HCEC 1CT (cell line): Measurements from ENCODE around the gene EIF3D.
"Not testable (repeated sequence)": the region's sequence is repeated elsewhere in the genome, so short reads cannot be mapped to it uniquely, and the experiment has no call there.

Experiments used
- DNase-seq: peaks from one replicate; pipeline ENCODE4 v3.0.0-alpha.2; 2017

The EIF3D gene

DNA sequence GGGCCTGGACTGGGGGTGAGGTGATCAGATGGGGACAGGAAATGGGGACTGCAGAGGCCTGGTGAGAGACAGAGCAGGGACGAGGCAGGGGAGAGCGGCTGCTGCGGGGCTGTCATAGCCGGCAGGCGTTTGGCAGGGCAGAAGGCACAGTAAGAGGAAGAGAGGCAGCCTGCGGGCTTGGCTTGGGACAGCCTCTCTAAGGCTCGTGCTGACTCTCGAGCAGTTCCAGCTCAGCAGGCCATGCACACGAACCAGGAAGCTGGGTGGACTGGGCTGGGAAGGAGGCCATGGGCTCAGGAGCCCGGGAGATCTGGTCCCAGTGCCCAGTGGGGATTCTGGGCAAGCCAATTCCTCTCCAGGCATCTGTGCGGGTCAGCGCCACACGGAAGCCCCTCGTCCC is 19.6 kb upstream of the EIF3D start:
- no peak for DNase-seq

DNA sequence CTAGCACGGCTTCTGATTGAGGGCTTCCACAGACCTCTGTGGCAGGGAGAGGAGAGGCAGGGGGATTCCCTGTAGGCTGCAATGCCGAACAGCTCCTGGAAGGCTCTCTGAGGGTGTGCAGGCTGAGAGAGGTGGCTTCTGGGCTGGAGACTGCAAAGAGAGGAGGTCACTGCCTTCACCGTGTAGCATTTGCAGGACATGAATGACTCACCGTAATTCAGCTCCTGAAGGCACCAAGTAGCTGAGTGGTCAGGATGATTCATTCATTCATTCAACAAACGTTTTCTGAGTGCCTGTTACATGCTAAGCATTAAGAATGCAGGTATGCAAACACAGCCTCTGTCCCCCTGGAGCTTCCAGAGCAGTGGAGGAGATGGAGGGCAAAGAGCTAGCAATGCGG is 18.0 kb upstream of the EIF3D start:
- peak; percentile 80 for DNase-seq

DNA sequence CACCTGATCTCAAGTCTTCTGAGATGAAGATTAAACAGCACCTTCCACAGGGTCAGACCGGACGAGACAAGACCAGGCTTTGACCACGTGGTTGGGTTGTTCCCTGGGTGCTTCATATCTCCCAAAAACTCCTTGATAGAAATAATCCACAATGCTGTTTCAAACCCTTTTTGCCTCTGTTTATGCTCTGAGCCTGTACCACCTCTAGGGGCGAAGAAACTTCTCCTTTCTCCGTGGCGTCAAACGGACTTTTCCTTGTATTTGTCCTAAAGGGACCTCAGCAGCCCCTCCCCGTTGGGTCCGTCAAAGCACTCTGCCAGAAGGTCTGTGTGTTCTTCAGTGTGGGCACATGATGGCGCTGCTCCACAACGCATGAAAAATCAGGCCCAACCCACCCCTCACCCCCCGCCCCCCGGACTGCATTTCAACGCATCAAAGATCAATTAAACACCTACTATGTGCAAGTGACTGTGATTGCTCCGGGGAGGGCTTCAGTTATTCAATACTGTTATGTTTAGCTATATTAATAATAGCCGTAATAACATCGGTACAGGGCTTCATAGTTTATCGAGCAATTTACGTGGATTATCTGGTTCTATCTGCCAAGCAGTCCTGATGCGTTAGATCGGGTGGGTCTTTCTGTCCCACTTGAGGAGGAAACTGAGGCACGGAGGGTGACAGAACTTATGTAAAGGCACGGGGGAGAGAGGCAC is 17.3 kb upstream of the EIF3D start:
- DNase-seq: peak; percentile 48

DNA sequence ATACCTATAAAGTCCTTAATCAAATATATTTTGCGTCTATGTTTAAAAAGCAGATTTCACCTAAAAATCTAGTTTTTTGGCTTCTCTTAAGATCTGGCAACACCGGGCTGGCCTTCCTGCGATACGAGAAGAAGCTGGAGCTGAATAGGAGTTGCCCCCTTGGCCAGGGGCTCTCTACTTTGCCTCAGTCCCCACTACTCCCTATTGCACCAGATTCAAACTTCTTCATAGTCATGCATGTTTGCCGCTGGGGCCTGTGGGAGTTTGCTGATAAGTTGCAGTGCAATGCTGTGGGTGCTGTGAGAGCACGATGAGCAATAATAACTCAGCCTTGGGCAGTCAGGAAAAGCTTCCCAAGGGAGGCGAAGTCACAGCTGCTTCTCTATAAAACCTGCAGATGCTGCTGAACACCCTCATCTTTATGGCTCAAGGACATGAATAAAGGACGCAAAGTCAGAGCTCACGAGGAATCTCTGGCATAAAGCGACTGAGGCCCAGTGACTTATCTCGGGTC is 15.2 kb upstream of the EIF3D start:
- peak; percentile 78 for DNase-seq

DNA sequence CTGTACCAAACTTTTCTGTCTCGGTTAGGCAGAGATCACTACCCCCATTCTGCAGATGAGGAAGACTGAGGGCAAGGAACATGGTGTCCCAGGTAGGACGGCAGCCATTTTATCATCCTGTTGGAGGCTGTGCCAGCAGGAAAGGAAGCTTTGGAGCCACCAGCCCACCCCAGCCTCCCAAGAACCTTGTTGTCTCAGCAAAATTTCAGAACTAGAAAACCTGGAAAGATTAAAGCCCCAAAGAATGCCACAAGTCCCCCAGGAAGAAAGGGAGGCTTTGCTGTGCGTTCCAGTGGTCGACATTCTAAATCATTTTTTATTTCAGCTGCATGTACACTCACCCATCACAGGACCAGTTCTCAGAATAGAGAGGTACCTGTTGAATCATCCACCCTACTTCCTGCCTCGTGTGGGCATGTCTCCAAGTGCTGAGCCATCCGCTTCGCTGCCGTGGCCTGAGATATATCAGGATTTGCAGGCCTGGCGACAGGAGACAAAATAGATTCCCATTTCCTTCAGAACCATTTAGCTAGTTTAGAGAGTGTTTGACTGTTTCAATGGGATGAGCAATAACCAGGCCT is 13.0 kb upstream of the EIF3D start:
- peak; percentile 94 for DNase-seq

DNA sequence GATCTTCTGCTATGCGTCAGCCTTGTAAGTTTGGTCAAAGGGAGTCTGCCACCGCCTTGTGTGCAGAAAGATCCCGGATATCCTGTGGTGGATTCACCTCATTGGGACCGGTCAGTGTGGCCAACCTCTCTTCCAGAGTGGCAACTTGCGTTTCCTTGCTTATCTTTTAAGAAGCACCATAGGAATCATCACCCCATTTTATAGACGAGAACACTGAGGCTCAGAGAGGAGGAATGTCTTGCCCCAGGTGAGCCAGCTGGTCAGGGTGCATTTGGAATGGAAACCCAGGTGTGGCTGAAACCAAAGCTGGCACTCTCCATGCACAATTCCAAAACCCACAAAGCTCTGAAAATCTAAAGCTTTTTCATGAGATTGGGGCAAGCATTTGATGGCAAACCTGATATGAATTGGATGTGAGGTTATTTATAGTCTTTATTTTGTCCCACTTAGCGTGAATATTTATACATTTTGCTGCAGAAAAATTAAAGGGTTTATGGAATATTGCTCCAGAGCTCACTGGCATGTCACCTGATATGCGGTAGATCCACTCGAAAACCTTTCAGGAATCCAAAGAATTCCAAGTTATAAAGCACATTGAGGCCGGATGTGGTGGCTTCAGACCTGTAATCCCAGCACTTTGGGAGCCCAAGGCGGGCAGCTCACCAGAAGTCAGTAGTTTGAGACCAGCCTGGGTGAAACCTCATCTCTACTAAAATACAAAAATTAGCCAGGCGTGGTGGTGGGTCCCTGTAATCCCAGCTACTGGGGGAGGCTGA is 12.1 kb upstream of the EIF3D start:
- DNase-seq: peak; percentile 32

DNA sequence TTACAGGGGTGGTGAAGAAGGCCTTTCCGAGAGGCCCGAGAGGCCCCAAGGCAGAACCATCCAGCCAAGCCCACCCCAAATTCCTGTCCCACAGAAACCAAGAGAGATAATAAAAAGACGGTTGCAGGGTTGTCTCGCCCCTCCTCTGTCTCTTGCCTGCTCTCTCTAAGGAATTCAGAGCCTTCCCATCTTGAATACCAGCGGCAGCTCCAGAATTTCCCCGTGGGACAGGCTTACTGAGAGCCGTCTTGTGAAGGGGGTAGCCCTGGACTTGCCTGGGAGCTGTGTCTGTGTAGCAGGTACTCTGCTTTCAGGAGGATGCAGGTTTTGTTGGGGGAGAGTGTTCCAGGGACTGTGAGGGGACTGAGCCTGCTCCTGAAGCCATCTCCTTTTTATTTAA is 9.6 kb upstream of the EIF3D start:
- no peak for DNase-seq

DNA sequence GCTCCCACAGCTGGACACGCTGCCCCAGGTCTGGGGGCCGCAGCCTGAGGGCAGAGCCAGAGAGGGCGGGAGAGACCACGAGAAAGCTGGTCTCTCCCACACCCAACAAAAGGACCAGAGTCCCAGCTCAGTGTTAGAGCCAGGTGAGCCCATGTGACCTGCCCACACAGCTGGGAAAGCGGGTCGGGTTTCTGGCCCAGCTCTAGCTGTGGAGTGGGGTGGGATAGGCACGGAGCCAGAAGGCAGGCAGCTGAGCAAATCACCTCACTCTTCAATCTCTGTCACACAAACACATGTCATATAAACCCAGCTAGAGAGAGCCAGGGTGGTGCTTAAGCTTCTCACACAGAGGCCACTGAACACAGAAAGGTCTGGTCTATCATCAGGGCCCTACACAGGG is 7.8 kb upstream of the EIF3D start:
- DNase-seq: no peak

DNA sequence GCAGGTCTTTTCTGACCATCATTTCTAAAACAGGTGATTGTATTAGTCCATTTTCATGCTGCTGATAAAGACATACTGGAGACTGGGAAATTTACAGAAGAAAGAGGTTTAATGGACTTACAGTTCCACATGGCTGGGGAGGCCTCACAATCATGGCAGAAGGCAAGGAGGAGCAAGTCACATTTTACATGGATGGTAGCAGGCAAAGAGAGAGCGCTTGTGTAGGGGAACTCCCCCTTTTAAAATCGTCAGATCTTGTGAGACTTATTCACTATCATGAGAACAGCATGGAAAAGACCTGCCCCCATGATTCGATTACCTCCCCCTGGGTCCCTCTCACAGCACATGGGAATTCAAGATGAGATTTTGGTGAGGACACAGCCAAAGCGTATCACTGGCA is 4.4 kb upstream of the EIF3D start:
- DNase-seq: not testable (repeated sequence)

DNA sequence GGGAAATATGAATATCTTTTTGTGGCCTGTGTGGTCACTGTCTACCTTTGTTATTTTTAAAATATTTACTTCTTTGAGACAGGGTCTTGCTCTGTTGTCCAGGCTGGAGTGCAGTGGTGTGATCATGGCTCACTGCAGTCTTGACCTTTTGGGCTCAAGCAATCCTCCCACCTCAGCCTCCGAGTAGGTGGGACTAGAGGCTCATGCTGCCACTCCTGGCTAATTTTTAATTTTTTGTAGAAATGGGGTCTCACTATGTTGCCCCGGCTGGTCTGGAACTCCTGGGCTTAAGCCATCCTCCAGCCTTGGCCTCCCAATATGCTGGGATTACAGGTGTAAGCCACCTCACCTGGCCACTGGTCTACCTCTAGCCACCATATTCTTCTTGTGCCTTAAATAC is 3.5 kb upstream of the EIF3D start:
- no peak for DNase-seq

DNA sequence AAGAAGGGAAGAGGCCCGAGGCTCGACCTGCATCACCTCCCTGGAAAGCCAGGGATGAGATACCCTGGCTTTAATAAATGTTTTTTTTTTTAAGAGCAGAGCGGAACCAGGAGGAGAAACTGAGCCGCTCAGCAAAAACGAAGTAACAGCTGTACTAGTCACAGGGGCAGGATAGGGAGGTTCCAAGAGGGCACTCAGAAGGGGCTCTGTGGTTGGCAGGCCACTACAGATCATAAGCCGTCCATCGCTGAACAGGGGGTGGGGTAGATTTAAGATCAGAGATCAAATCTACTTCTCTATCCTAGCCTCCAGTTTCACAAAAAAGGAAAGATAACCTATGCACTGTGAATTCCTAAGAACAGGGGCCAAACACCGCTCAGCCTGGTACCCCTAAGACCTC is 625 bp downstream of the EIF3D start:
- DNase-seq: no peak

DNA sequence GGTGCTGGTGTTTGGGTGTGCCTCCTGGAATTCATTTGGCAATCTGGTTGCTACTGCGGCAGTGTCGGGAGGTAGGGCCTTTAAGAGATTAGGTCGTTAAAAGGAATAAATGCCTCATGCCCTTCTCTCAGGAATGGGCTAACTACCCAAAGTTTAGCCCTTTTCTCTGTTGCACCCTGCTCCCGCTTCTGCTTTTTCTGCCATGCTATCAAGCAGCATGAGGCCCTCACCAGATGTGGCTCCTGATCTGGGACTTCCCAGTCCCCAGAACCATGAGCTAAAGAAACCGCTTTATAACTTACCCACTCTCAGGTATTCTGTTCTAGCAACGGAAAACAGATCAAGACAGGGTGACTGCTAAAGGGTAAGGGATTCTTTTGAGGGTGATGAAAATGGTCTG is 6.3 kb downstream of the EIF3D start:
- no peak for DNase-seq

DNA sequence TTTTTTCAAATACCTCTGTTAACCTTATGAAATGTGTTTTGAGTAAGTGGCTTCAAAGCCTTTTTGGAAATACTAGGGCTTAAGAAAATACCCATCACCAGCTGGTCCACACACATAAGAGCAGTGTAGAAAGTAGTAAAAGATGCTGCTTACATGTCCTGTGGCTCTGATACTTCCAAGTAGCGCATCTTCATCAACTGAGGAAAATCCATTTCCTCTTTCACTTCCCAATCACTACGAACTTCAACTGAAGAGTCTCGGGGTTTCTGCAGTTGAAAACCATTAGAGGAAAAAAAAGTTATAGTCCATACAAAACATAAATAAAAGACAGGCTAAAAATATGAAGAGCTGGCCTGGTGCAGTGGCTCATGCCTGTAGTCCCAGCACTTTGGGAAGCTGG is 8.5 kb downstream of the EIF3D start:
- DNase-seq: no peak

DNA sequence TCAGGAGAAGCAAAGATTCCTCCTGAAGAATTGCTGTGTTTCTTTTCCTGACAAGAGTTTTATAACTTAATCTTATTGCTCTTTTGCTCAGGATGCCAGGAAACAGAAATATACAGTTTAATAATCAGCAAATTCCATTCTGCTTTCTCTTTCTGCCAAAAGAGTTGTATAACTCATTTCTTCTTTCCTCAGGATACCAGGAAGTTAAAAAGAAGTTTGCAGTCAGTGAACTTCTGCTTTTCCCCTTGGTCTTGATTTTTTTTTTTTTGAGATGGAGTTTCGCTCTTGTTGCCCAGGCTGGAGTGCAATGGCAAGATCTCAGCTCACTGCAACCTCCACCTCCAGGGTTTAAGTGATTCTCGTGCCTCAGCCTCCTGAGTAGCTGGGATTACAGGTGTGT is 9.1 kb downstream of the EIF3D start:
- not testable (repeated sequence) for DNase-seq

DNA sequence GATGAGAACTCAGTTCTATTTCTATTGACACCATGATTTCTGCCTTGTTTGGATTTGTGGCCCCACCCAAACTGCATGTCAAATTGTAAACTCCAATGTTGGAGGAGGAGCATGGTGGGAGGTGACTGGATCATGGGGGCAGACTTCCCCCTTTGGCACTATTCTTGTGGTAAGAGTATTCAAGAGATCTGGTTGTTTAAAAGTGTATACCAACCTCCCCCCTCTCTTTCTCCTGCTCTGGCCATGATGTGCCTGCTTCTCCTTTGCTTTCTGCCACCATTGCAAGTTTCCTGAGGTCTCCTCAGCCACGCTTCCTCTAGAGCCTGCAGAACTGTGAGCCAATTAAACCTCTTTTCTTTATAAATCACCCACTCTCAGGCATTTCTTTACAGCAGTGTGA is 14.2 kb downstream of the EIF3D start:
- DNase-seq: no peak

DNA sequence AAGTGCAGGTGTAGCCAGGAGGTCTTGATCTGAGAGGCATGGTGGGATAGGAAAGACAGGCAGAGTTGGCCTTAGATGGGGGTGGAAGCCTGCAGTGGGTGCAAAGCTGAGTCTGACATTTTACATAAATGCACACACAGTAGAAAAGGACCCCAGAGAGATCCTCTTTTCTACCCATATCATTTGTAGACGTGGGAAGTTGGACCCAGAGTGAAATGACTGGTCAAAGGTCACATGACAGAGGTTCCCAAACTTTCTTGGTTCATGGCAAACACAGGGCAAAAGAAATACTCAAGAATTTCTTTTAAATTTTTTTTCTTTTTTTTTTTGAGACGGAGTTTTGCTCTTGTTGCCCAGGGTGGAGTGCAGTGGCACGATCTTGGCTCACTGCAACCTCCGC is 16.0 kb downstream of the EIF3D start:
- no peak for DNase-seq

DNA sequence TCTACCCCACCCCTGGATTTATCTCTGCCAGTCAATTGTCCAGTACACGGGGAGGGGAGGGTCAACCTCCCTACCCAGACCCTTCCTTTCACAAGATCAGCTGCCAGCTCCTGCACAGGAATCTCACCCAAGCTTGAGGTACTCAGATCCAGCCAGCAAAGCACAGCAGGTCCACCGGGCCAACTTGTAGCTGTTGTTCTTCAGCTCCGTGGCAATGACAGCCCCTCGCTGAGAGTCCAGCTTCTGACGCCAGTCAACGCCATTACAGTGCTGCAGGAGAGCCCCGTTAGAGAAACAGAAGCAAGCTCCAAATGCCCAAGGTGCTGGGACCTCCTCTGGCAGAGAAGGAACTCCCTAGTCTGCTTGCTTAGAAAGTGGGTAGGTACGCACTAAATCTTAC is 16.6 kb downstream of the EIF3D start:
- DNase-seq: no peak

DNA sequence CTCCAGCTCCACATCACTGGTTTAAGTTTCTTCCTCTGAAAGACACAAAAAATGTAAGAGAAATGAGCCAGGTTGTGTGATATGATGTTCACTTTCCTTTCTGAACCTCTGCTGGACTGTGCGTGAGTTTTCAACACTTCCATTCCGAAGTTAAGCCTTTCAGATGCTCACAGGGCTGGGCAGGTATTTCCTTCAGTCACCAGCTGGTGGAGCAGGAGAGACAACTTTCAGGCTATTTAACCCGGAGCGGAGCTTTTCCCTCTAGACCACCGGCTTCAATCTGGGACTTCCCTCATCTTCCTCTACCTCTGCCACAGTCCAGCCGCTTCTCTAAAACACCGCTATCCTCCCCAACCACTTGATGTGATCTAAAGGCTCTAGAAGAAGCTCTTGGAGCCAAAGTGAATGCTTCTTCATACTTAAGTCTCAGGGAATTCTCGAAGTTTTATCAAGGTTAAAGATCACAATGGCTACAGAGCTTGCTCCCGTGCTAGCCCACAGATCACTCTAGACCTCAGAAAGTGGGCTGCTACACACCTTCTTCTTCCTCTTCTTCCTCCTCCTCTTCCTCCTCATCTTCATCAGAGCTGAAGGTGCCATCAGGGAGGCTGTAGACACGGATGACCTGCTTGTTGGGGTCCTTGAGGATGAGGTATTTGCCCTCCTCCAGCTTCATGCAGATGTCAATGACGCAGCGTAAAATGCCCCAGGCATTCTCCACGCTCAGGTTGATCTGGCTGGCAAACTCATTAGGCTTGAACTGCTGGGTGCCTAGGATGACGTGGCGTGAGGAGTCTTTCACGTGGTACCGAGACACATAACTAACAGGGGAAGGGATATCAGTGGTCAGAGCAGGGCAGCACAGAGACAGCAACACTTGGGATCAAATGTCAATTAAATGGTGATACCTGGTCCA is 17.7 kb downstream of the EIF3D start:
- DNase-seq: peak; percentile 38

DNA sequence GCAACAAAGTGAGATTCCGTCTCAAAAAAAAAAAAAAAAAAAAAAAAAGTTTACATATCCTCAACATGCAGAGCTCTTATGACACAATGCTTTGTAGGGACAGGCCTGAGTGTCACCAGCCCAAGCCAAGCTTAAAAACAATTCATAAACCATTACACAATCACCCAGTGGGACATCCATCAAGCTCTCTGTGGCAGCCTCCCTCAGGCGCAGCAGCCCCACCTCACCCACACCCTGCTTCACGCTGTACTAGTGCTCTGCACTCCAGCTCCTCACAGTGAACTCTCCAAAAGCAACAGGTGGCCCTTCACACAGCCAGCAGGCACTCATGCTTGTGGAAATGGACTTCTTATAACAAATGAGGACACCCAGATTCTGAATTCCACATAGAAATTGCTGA is 18.6 kb downstream of the EIF3D start:
- no peak for DNase-seq

DNA sequence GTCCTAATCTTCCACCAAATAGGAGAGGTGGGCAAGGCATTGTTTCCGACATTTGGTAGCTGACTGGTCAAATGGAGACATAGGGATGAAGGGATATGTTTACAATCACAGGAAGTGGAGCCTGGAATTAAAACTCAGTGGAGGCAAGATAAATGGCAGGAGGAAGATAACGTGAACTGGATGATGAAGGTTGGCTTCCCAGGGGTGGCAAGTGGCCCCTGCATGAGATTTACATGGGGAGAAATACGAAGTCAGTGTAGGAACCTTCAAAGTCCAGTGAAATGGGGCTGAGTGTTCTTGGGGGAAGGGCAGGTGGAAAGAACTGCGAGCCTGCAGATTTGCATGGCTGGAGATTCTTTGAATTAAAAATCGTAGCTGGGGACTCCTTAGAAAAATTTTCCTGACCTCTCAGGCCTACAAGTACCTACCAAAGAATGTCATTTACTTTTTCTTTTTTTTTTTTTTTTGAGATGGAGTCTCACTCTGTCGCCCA is 21.4 kb downstream of the EIF3D start:
- DNase-seq: no peak

DNA sequence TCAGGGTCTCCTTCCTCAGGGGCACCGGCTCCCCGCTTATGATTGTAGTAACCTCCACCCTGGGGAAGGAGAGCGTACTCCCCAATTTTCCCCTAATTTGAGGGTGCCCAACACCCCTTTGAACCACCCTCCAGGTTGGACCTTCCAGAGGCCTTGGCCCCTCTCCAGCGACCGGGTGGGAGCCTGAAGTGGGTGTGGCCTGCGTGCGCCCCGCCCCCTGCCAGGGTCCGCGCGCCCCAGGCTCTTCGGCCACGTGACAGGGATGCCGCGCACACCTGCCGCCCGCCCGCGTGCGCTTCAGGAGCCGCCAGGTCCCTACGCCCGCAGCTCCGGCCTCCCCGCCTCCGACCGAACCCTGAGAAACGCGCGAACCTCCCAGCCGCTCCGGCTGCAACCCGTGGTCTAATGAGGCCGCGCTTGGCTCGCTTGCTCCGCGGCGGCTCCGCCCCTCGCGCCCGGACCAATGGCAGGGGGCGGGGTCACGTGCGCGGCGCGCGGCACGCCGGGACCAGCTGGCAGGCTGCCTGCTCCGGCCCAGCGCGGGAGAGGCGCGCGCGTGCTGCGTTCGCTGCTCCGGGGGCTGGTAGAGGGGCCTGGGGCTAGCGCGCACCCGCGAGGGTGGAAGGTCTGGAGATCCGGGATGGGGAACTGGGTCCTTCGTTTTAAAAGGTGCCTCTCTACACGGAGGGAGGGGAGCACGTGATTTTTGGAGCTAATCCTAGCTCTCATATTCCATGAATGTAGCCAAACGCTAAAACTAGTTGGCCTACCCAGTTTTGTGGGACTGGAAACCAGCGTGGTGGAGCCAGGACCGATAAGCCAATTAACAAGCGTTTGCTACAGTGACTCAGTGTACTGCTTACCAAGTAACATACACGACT is 22.1 kb downstream of the EIF3D start, which contains the start of gene FOXRED2:
FOXRED2 (minus strand) TSS at position 404 of the 881 bp plus-strand sequence. CDS start 618 bp downstream, outside the sequence.
- DNase-seq: peak; percentile 32
